Subcutaneous adipose tissue (tissue), 4 donors: ENCODE results near the gene FOSB. TPM values are rescaled to one million over a fixed set of nuclear protein-coding genes. Genes with fewer than 3 reads are reported as not detected.

ENCODE experiments used
- CTCF ChIP-seq: fragments of 450-650 bp; IDR thresholded peaks from one replicate; pipeline ENCODE4 v1.5.1; 2016; ENCODE audit warnings: low read depth, mild to moderate bottlenecking, control low read depth, antibody characterized with exemption, moderate library complexity
- total RNA-seq, 4 donors: library from RNA; depleted of rRNA; stranded (reverse); fragments of >200 nt; gene quantifications; one replicate each; pipeline ENCODE4 v1.1.0, GENCODE V29; 2016

Gene FOSB
- total RNA-seq, 4 donors from 2014 or later, result 1.8 to 14.5 (median 2.4) TPM

- TF ChIP-seq CTCF, result no peak
Observed at GRCh38 chr19:45473682-45474605, 6.1 kb downstream of the FOSB start.

- TF ChIP-seq CTCF, result no peak
Observed at GRCh38 chr19:45474606-45475521, 7.1 kb downstream of the FOSB start.

- no peak for TF ChIP-seq CTCF
Observed at GRCh38 chr19:45475537-45476291, 7.9 kb downstream of the FOSB start.

- TF ChIP-seq CTCF, result no peak
Observed at GRCh38 chr19:45476304-45476703, 8.5 kb downstream of the FOSB start.

GRCh38 chr19:45477186-45477585, 9.4 kb downstream of the FOSB start:
- no peak for TF ChIP-seq CTCF

GRCh38 chr19:45477713-45478453, 10.1 kb downstream of the FOSB start:
- no peak for TF ChIP-seq CTCF
